HG03108 (cell line): ENCODE measurements around the gene IGF2.
"Not testable (repeated sequence)": the region's sequence is repeated elsewhere in the genome, so short reads cannot be mapped to it uniquely, and the experiment has no call there.

Source experiments
- ATAC-seq: cut with Tn5 transposase; IDR thresholded peaks from one replicate; pipeline ENCODE4 v1.9.1; 2021; ENCODE audit warnings: moderate library complexity; ENCODE audit not compliant: unreplicated experiment

IGF2 gene

GRCh38 chr11:2139123-2139521 is at the start of gene IGF2:
Gene IGF2 (minus strand): TSS chr11:2139389. CDS start chr11:2135523, 3,866 bp downstream.
- no peak for ATAC-seq

- ATAC-seq: no peak
Measured at GRCh38 chr11:2188745-2189144, 49.6 kb upstream of the IGF2 start.

GRCh38 chr11:2187280-2187707 is 48.1 kb upstream of the IGF2 start:
- no peak for ATAC-seq

- no peak for ATAC-seq
Measured at GRCh38 chr11:2186669-2187279, 47.6 kb upstream of the IGF2 start.

- no peak for ATAC-seq
Measured at GRCh38 chr11:2185324-2186085, 46.3 kb upstream of the IGF2 start.

GRCh38 chr11:2182692-2183474 is 43.7 kb upstream of the IGF2 start:
- no peak for ATAC-seq

GRCh38 chr11:2182075-2182474 is 42.9 kb upstream of the IGF2 start:
- no peak for ATAC-seq

GRCh38 chr11:2180789-2181370 is 41.7 kb upstream of the IGF2 start:
- ATAC-seq: no peak

- no peak for ATAC-seq
Measured at GRCh38 chr11:2180347-2180746, 41.2 kb upstream of the IGF2 start.

GRCh38 chr11:2179516-2179915 is 40.3 kb upstream of the IGF2 start:
- ATAC-seq: no peak

GRCh38 chr11:2178906-2179494 is 39.8 kb upstream of the IGF2 start:
- no peak for ATAC-seq

- ATAC-seq: not testable (repeated sequence)
Measured at GRCh38 chr11:2178055-2178773, 39.0 kb upstream of the IGF2 start.

- no peak for ATAC-seq
Measured at GRCh38 chr11:2177076-2177475, 37.9 kb upstream of the IGF2 start.

- ATAC-seq: no peak
Measured at GRCh38 chr11:2176389-2176900, 37.3 kb upstream of the IGF2 start.

- no peak for ATAC-seq
Measured at GRCh38 chr11:2175659-2176058, 36.5 kb upstream of the IGF2 start.

- no peak for ATAC-seq
Measured at GRCh38 chr11:2174361-2174760, 35.2 kb upstream of the IGF2 start.

- no peak for ATAC-seq
Measured at GRCh38 chr11:2173761-2174160, 34.6 kb upstream of the IGF2 start.

- no peak for ATAC-seq
Measured at GRCh38 chr11:2173150-2173693, 34.0 kb upstream of the IGF2 start.

GRCh38 chr11:2172676-2173075 is 33.5 kb upstream of the IGF2 start:
- ATAC-seq: no peak

GRCh38 chr11:2171591-2172003 is 32.4 kb upstream of the IGF2 start, which contains the start of gene TH:
Gene TH (minus strand): TSS chr11:2171815. CDS start chr11:2171786, 29 bp downstream.
- ATAC-seq: no peak
